Osteocyte (in vitro differentiated cells): ENCODE measurements around the gene TCERG1L. TPM values are rescaled to one million over a fixed set of nuclear protein-coding genes. Genes with fewer than 3 reads are reported as not detected.

Source experiments
- DNase-seq: peaks from one replicate; pipeline ENCODE4 v3.0.0; 2021; ENCODE audit warnings: mixed read lengths; ENCODE audit not compliant: unreplicated experiment; ENCODE audit errors: extremely low spot score
- H3K27ac Mint-ChIP-seq: one replicate; pipeline ENCODE4 v1.8.0; 2021; ENCODE audit warnings: mild to moderate bottlenecking, mixed read lengths; ENCODE audit not compliant: unreplicated experiment
- H3K27me3 Mint-ChIP-seq: one replicate; pipeline ENCODE4 v1.8.0; 2021; ENCODE audit warnings: mixed read lengths; ENCODE audit not compliant: unreplicated experiment
- H3K36me3 Mint-ChIP-seq: one replicate; pipeline ENCODE4 v1.8.0; 2021; ENCODE audit warnings: mixed read lengths; ENCODE audit not compliant: unreplicated experiment
- H3K4me1 Mint-ChIP-seq: one replicate; pipeline ENCODE4 v1.8.0; 2021; ENCODE audit warnings: mixed read lengths; ENCODE audit not compliant: unreplicated experiment
- H3K4me3 Mint-ChIP-seq: one replicate; pipeline ENCODE4 v1.8.0; 2021; ENCODE audit warnings: mild to moderate bottlenecking, moderate library complexity, mixed read lengths; ENCODE audit not compliant: unreplicated experiment
- H3K9me3 Mint-ChIP-seq: one replicate; pipeline ENCODE4 v1.8.0; 2021; ENCODE audit warnings: mixed read lengths; ENCODE audit not compliant: unreplicated experiment
- CTCF ChIP-seq: fragments of 200-600 bp; sonication (generic); IDR thresholded peaks from 2 replicates; pipeline ENCODE4 v1.5.0; 2021; ENCODE audit warnings: antibody characterized with exemption, mild to moderate bottlenecking, moderate library complexity
- total RNA-seq: library from RNA; stranded (reverse); gene quantifications from 2 replicates; pipeline ENCODE4 v1.2.1, GENCODE V29; 2021

Gene TCERG1L
- total RNA-seq, 1 donor from 2014 or later: not detected

- H3K27ac Mint-ChIP-seq: no peak overlapping the region
Observed at GRCh38 chr10:131149586-131149985, 161.9 kb downstream of the TCERG1L start.

DNA sequence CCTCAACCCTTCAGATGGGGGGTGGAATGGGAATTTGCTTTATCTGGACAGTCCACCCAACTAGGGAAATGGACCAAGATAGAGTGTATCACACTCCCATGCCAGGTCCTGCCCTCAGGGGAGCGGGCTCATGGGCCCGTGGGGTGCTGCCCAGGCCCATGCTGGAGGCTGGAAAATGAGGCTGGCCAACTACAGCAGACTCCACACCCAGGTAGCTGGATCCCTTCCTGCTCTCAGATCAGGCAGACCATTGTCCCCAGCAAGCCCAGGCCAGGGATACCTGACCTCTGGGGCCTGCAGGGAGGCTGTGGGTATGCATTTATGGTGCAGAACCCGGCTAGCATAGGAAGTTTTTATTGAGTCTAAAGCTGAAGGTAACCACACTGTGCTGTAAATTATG, 162.4 kb downstream of the TCERG1L start:
- H3K4me3 Mint-ChIP-seq: no peak overlapping the region
- H3K27me3 Mint-ChIP-seq: no peaks in the 10 kb centered on the region
- DNase-seq: no peak
- H3K9me3 Mint-ChIP-seq: peaks cover 48% of the 10 kb centered on the region
- H3K36me3 Mint-ChIP-seq: no peaks in the 10 kb centered on the region
- H3K27ac Mint-ChIP-seq: no peak overlapping the region
- H3K4me1 Mint-ChIP-seq: no peaks in the 10 kb centered on the region
- no peak for TF ChIP-seq CTCF

More at GRCh38 chr10:131149586-131149985, 161.9 kb downstream of the TCERG1L start:
- H3K4me3 Mint-ChIP-seq: no peak overlapping the region
- TF ChIP-seq CTCF: no peak
- H3K36me3 Mint-ChIP-seq: no peaks in the 10 kb centered on the region
- DNase-seq: no peak
- H3K4me1 Mint-ChIP-seq: no peaks in the 10 kb centered on the region
- H3K27me3 Mint-ChIP-seq: no peaks in the 10 kb centered on the region
- peaks cover 44% of the 10 kb centered on the region for H3K9me3 Mint-ChIP-seq

DNA sequence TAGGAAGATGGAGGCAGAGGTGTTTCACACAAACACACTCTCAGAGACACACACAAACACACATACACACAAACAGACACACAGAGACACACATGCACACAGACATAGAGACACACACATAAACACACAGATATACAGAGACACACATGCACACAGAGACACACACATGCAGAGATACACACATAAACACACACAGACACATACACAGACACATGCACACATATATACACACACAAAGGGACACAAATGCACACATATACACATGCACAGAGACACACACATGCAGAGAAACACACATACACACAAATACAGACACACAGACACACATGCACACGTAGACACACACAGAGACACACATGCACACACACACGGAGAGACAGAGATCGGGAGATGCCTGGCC, 163.3 kb downstream of the TCERG1L start:
- H3K4me3 Mint-ChIP-seq: no peak overlapping the region
- TF ChIP-seq CTCF: no peak
- H3K9me3 Mint-ChIP-seq: peaks cover 49% of the 10 kb centered on the region
- H3K27ac Mint-ChIP-seq: no peak overlapping the region
- H3K27me3 Mint-ChIP-seq: no peaks in the 10 kb centered on the region
- no peaks in the 10 kb centered on the region for H3K36me3 Mint-ChIP-seq
- no peak for DNase-seq
- H3K4me1 Mint-ChIP-seq: no peaks in the 10 kb centered on the region

GRCh38 chr10:131147301-131147975, 164.1 kb downstream of the TCERG1L start:
- Mint-ChIP-seq H3K36me3 (no peaks in the 10 kb centered on the region), H3K4me1 (no peaks in the 10 kb centered on the region), H3K9me3 (peaks cover 44% of the 10 kb centered on the region), H3K27ac (no peak overlapping the region), H3K4me3 (no peak overlapping the region), H3K27me3 (no peaks in the 10 kb centered on the region)
- no peak for TF ChIP-seq CTCF
- DNase-seq: no peak

DNA sequence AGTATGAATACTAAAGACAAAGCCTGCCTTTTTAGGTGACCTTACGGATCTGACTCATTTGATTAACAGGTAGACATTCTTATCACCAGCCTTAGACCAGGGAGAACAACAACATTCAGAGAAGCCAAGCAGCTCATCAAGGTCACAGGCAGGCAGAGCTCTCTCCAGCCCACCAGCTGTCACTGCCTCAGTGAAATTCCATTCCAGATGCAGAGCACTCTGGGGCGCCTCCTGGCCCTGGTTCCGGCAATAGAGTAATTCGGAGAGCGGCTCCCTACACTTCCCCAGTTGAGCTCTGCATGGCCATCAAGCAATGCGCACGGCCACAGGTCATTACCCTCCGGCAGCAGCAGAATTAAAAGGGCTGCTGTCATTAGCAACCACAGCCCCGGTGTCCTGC, 164.7 kb downstream of the TCERG1L start:
- H3K4me3 Mint-ChIP-seq: no peak overlapping the region
- DNase-seq: no peak
- H3K9me3 Mint-ChIP-seq: peaks cover 38% of the 10 kb centered on the region
- no peaks in the 10 kb centered on the region for H3K4me1 Mint-ChIP-seq
- H3K36me3 Mint-ChIP-seq: no peaks in the 10 kb centered on the region
- no peaks in the 10 kb centered on the region for H3K27me3 Mint-ChIP-seq
- TF ChIP-seq CTCF: no peak
- no peak overlapping the region for H3K27ac Mint-ChIP-seq
